H9 (cell line): ENCODE measurements around the gene PMF1. TPM values are rescaled to one million over a fixed set of nuclear protein-coding genes. Genes with fewer than 3 reads are reported as not detected.

Source experiments
- DNase-seq: peaks from one replicate; pipeline ENCODE4 v3.0.0-alpha.2; 2017
- H2AFZ ChIP-seq: one replicate; pipeline ENCODE4 v1.6.1; 2013; ENCODE audit warnings: mild to moderate bottlenecking, low read length, control low read depth, moderate library complexity
- H2AK5ac ChIP-seq: 2 replicates; pipeline ENCODE4 v1.6.1; 2013; ENCODE audit warnings: low read length, control low read depth, mixed read lengths; ENCODE audit not compliant: insufficient read length
- H2BK120ac ChIP-seq: one replicate; pipeline ENCODE4 v1.6.1; 2013; ENCODE audit warnings: low read depth, mild to moderate bottlenecking, low read length, control low read depth, inconsistent platforms; ENCODE audit not compliant: poor library complexity, severe bottlenecking
- H2BK12ac ChIP-seq: 2 replicates; pipeline ENCODE4 v1.6.1; 2013; ENCODE audit warnings: low read length, control low read depth, mixed read lengths, low read depth; ENCODE audit not compliant: insufficient read length
- H2BK15ac ChIP-seq: 2 replicates; pipeline ENCODE4 v1.6.1; 2013; ENCODE audit warnings: low read depth, low read length, control low read depth
- H2BK20ac ChIP-seq: one replicate; pipeline ENCODE4 v1.6.1; 2013; ENCODE audit warnings: low read depth, mild to moderate bottlenecking, low read length, control low read depth, inconsistent platforms; ENCODE audit not compliant: poor library complexity, severe bottlenecking
- H2BK5ac ChIP-seq: 2 replicates; pipeline ENCODE4 v1.6.1; 2013; ENCODE audit warnings: low read length, control low read depth, mixed read lengths; ENCODE audit not compliant: insufficient read length
- H3K14ac ChIP-seq: 2 replicates; pipeline ENCODE4 v1.6.1; 2013; ENCODE audit warnings: low read length, control low read depth; ENCODE audit not compliant: insufficient read depth
- H3K18ac ChIP-seq: 2 replicates; pipeline ENCODE4 v1.6.1; 2013; ENCODE audit warnings: low read depth, mild to moderate bottlenecking, mixed read lengths, low read length, control low read depth; ENCODE audit not compliant: insufficient read length
- H3K23ac ChIP-seq: 2 replicates; pipeline ENCODE4 v1.6.1; 2013; ENCODE audit warnings: low read length, control low read depth, mixed read lengths, low read depth; ENCODE audit not compliant: insufficient read length
- H3K23me2 ChIP-seq: 2 replicates; pipeline ENCODE4 v1.6.1; 2013; ENCODE audit warnings: low read depth, mild to moderate bottlenecking, mixed read lengths, low read length, control low read depth; ENCODE audit not compliant: insufficient read length, poor library complexity, severe bottlenecking
- H3K27ac ChIP-seq: 2 replicates; pipeline ENCODE4 v1.5.1; 2013; ENCODE audit warnings: low read length, control low read depth, mixed read lengths, low read depth; ENCODE audit not compliant: insufficient read length
- H3K27me3 ChIP-seq: 2 replicates; pipeline ENCODE4 v1.6.1; 2013; ENCODE audit warnings: low read length, control low read depth, inconsistent platforms; ENCODE audit not compliant: insufficient read depth
- H3K4ac ChIP-seq: 2 replicates; pipeline ENCODE4 v1.6.1; 2013; ENCODE audit warnings: low read depth, mild to moderate bottlenecking, control low read depth, inconsistent platforms, low read length, moderate library complexity
- H3K4me1 ChIP-seq: 2 replicates; pipeline ENCODE4 v1.6.1; 2013; ENCODE audit warnings: low read length, control low read depth, inconsistent platforms; ENCODE audit not compliant: insufficient read depth
- H3K4me2 ChIP-seq: 2 replicates; pipeline ENCODE4 v1.6.1; 2013; ENCODE audit warnings: low read length, control low read depth, mixed read lengths; ENCODE audit not compliant: insufficient read length, insufficient read depth
- H3K56ac ChIP-seq: 2 replicates; pipeline ENCODE4 v1.6.1; 2013; ENCODE audit warnings: low read depth, mild to moderate bottlenecking, mixed read lengths, low read length, control low read depth; ENCODE audit not compliant: insufficient read length
- H3K79me1 ChIP-seq: 2 replicates; pipeline ENCODE4 v1.6.1; 2013; ENCODE audit warnings: low read depth, mild to moderate bottlenecking, moderate library complexity, low read length, control low read depth, inconsistent platforms; ENCODE audit not compliant: insufficient read depth, poor library complexity, severe bottlenecking
- H3K79me2 ChIP-seq: 2 replicates; pipeline ENCODE4 v1.6.1; 2013; ENCODE audit warnings: low read length, control low read depth, inconsistent platforms; ENCODE audit not compliant: insufficient read depth
- H3K9ac ChIP-seq: 2 replicates; pipeline ENCODE4 v1.6.1; 2013; ENCODE audit warnings: low read length, control low read depth, mixed read lengths; ENCODE audit not compliant: insufficient read length; ENCODE audit errors: extremely low read depth
- H3K9me3 ChIP-seq: one replicate; pipeline ENCODE4 v1.6.1; 2013; ENCODE audit warnings: low read depth, low read length, inconsistent platforms; ENCODE audit not compliant: control insufficient read depth
- H3T11ph ChIP-seq: one replicate; pipeline ENCODE4 v1.6.1; 2013; ENCODE audit warnings: mild to moderate bottlenecking, low read length, control low read depth, inconsistent platforms
- H4K20me1 ChIP-seq: one replicate; pipeline ENCODE4 v1.6.1; 2013; ENCODE audit not compliant: control insufficient read depth, insufficient read length, insufficient read depth
- H4K5ac ChIP-seq: 2 replicates; pipeline ENCODE4 v1.6.1; 2013; ENCODE audit warnings: low read depth, mild to moderate bottlenecking, mixed read lengths, low read length, control low read depth; ENCODE audit not compliant: insufficient read length
- H4K8ac ChIP-seq: replicated peaks from 2 replicates; pipeline ENCODE4 v1.6.1; 2013; ENCODE audit warnings: low read length, control low read depth, mixed read lengths, low read depth; ENCODE audit not compliant: insufficient read length
- H4K91ac ChIP-seq: 2 replicates; pipeline ENCODE4 v1.6.1; 2013; ENCODE audit warnings: low read depth, mild to moderate bottlenecking, moderate library complexity, mixed read lengths, low read length, control low read depth; ENCODE audit not compliant: insufficient read length
- H3K27ac Mint-ChIP-seq, 3 experiments: 2 replicates in 2 of 3; 3 replicates in 1 of 3; pipeline ENCODE4 v1.8.0; 2020 to 2021; ENCODE audit warnings: mixed read lengths in 3 of 3, mild to moderate bottlenecking in 1 of 3, moderate library complexity in 1 of 3
- H3K27me3 Mint-ChIP-seq: 2 replicates; pipeline ENCODE4 v1.8.0; 2021; ENCODE audit warnings: low read depth, mild to moderate bottlenecking, moderate library complexity, mixed read lengths
- H3K36me3 Mint-ChIP-seq, 3 experiments: 2 replicates in 2 of 3; 3 replicates in 1 of 3; pipeline ENCODE4 v1.8.0; 2020 to 2021; ENCODE audit warnings: low read depth in 3 of 3, mixed read lengths in 3 of 3; ENCODE audit not compliant: insufficient read depth in 1 of 3
- H3K4me1 Mint-ChIP-seq, 2 experiments: 2 replicates each; pipeline ENCODE4 v1.8.0; 2020; ENCODE audit warnings: mixed read lengths in 2 of 2
- H3K4me3 Mint-ChIP-seq, 2 experiments: 2 replicates in 1 of 2; 3 replicates in 1 of 2; pipeline ENCODE4 v1.8.0; 2020 to 2021; ENCODE audit warnings: mild to moderate bottlenecking in 2 of 2, mixed read lengths in 2 of 2, moderate library complexity in 1 of 2
- H3K9me3 Mint-ChIP-seq, 2 experiments: 2 replicates in 1 of 2; 3 replicates in 1 of 2; pipeline ENCODE4 v1.8.0; 2020; ENCODE audit warnings: mild to moderate bottlenecking in 2 of 2, mixed read lengths in 2 of 2, moderate library complexity in 1 of 2
- WGBS: extraction: QIAGEN DNeasy Blood & Tissue Kit; methylation state at CpG from one replicate; pipeline ENCODE4 v1.1.7; 2013; ENCODE audit warnings: missing lambda C conversion rate, low lambda C conversion rate, mixed read lengths; ENCODE audit not compliant: insufficient read length; ENCODE audit errors: extremely low coverage; 5-methylcytosine and 5-hydroxymethylcytosine counted together
- total RNA-seq: library from RNA; stranded (reverse); gene quantifications from 2 replicates; pipeline ENCODE4 v1.2.1, GENCODE V29; 2021
- TF ChIP-seq, protein P1 (sequence below): fragments of 200-600 bp; sonication (generic); conservative IDR thresholded peaks from 3 replicates; pipeline ENCODE4 v1.8.0; 2021; ENCODE audit warnings: antibody characterized with exemption, mild to moderate bottlenecking

The PMF1 gene
- total RNA-seq, 1 experiment from 2014 or later, result 136 TPM

DNA sequence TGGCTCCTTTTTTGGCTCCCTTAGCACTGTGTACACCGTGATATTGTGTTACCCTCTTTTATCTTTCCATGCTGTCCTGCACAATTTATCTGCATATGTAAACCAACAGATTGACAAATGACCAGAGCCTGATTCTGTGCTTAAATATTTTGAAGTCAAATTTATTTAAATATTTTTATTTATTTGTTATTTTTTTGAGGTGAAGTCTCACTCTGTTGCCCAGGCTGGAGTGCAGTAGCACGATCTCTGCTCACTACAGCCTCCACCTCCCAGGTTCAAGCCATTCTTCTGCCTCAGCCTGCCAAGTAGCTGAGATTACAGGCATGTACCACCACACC lies 12.8 kb downstream of the PMF1 start:
- H3K27ac Mint-ChIP-seq, result peak overlapping the region in 2 of 3 experiments; percentile 62 to 78; a peak in 5 of 7 replicates
- no peak overlapping the region for H3K4ac ChIP-seq
- H3K36me3 Mint-ChIP-seq, result peaks cover 31 to 71% (median 62%) of the 10 kb centered on the region in 3 experiments
- no peak overlapping the region for H2AFZ ChIP-seq
- no peak for DNase-seq
- no peaks in the 10 kb centered on the region for H3K4me1 ChIP-seq
- peaks cover 5 to 7% of the 10 kb centered on the region in 2 experiments for H3K4me1 Mint-ChIP-seq
- TF ChIP-seq, protein P1, sequence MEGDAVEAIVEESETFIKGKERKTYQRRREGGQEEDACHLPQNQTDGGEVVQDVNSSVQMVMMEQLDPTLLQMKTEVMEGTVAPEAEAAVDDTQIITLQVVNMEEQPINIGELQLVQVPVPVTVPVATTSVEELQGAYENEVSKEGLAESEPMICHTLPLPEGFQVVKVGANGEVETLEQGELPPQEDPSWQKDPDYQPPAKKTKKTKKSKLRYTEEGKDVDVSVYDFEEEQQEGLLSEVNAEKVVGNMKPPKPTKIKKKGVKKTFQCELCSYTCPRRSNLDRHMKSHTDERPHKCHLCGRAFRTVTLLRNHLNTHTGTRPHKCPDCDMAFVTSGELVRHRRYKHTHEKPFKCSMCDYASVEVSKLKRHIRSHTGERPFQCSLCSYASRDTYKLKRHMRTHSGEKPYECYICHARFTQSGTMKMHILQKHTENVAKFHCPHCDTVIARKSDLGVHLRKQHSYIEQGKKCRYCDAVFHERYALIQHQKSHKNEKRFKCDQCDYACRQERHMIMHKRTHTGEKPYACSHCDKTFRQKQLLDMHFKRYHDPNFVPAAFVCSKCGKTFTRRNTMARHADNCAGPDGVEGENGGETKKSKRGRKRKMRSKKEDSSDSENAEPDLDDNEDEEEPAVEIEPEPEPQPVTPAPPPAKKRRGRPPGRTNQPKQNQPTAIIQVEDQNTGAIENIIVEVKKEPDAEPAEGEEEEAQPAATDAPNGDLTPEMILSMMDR, result no peak
- peak overlapping the region in 1 of 2 experiments; percentile 58; a peak in 1 of 5 replicates for H3K4me3 Mint-ChIP-seq
- H4K8ac ChIP-seq, result no peak overlapping the region
- no peak overlapping the region for H3T11ph ChIP-seq
- H3K27me3 ChIP-seq, result no peaks in the 10 kb centered on the region; the same call in 1 of the 2 replicates
- H2BK5ac ChIP-seq, result no peak overlapping the region
- no peak overlapping the region for H3K56ac ChIP-seq
- H2BK120ac ChIP-seq, result no peak overlapping the region
- H3K4me2 ChIP-seq, result no peak overlapping the region
- no peaks in the 10 kb centered on the region for H3K9me3 Mint-ChIP-seq
- H3K79me1 ChIP-seq, result no peaks in the 10 kb centered on the region
- no peak overlapping the region for H3K9ac ChIP-seq
- H3K23me2 ChIP-seq, result no peaks in the 10 kb centered on the region
- no peak overlapping the region for H2BK20ac ChIP-seq
- no peak overlapping the region for H3K18ac ChIP-seq
- H3K23ac ChIP-seq, result no peak overlapping the region
- whole genome bisulfite sequencing, result no CpG with 5 or more reads among the region's 2 CpGs
- no peaks in the 10 kb centered on the region for H3K9me3 ChIP-seq
- no peak overlapping the region for H3K14ac ChIP-seq
- no peak overlapping the region for H4K5ac ChIP-seq
- H4K20me1 ChIP-seq, result peaks cover 2% of the 10 kb centered on the region
- H2BK12ac ChIP-seq, result no peak overlapping the region
- no peak overlapping the region for H4K91ac ChIP-seq
- no peaks in the 10 kb centered on the region for H3K79me2 ChIP-seq
- no peaks in the 10 kb centered on the region for H3K27me3 Mint-ChIP-seq
- no peak overlapping the region for H2AK5ac ChIP-seq
- no peak overlapping the region for H3K27ac ChIP-seq
- H2BK15ac ChIP-seq, result no peak overlapping the region
